HCT116 (cell line): ENCODE results near the gene OTOP2. TPM values are rescaled to one million over a fixed set of nuclear protein-coding genes. Genes with fewer than 3 reads are reported as not detected.

Experiments used
- ATAC-seq: fragments of 200-7000 bp; cut with Tn5 transposase; 2 replicates; pipeline ENCODE4 v1.9.1; 2020; ENCODE audit warnings: mild to moderate bottlenecking, moderate library complexity
- BruUV-seq: library from RNA; stranded (reverse); fragments of 400-500 nt; replicated peaks from 2 replicates; lab custom pipeline; 2021; lab: Mats Ljungman, UMichigan
- CTCF ChIA-PET: fragments of 300-600 bp; sonication (Branson Sonifier 250); formaldehyde crosslinking; loops from one replicate; lab custom pipeline; 2021; ENCODE audit warnings: antibody characterized with exemption; lab: Charles Lee
- POLR2A ChIA-PET: fragments of 300-600, 350-600 bp; sonication (Branson Sonifier 250); formaldehyde crosslinking; loops from one replicate; lab custom pipeline; 2021; ENCODE audit warnings: antibody characterized with exemption; lab: Charles Lee
- RAD21 ChIA-PET, 2 experiments: fragments of 300-600 bp; sonication (Branson Sonifier 250); formaldehyde crosslinking; loops; one replicate each; lab custom pipeline; 2023; ENCODE audit warnings: low total read pairs in 2 of 2; ENCODE audit not compliant: uncharacterized antibody in 2 of 2, unreplicated experiment in 2 of 2, low non-redundant PET in 1 of 2; lab: Charles Lee
- DNase-seq: peaks from one replicate; pipeline ENCODE4 v3.0.0-alpha.2; 2010; ENCODE audit warnings: low read depth, low spot score
- H2AFZ ChIP-seq: fragments of 200-600 bp; shearing (Covaris generic), sonication (generic); 2 replicates; pipeline ENCODE4 v1.6.1; 2017; ENCODE audit warnings: low read depth, mixed run types, mixed read lengths, antibody characterized with exemption, low read length; ENCODE audit not compliant: poor library complexity, severe bottlenecking
- H3K27ac ChIP-seq: 2 replicates; pipeline ENCODE4 v1.5.1; 2012; ENCODE audit warnings: low read depth, low read length
- H3K27me3 ChIP-seq: fragments of 200-600 bp; sonication (generic); 2 replicates; pipeline ENCODE4 v1.6.1; 2016; ENCODE audit warnings: mixed run types, low read length, mixed read lengths; ENCODE audit not compliant: insufficient read depth
- H3K36me3 ChIP-seq, 2 experiments: fragments of 200-500 bp in 1 of 2; fragments of 200-600 bp in 1 of 2; sonication (Bioruptor generic) in 1 of 2; sonication (generic) in 1 of 2; 2 replicates each; pipeline versions ENCODE4 v1.5.1 to v1.6.1; 2014 to 2016; ENCODE audit warnings: low read length in 2 of 2, inconsistent platforms in 1 of 2, mixed read lengths in 1 of 2, mixed run types in 1 of 2; ENCODE audit not compliant: insufficient read depth in 2 of 2, control insufficient read depth in 1 of 2
- H3K4me1 ChIP-seq, 2 experiments: fragments of 200-600 bp in 1 of 2; sonication (generic) in 1 of 2; 2 replicates each; pipeline versions ENCODE4 v1.5.1 to v1.6.1; 2012 to 2017; ENCODE audit warnings: low read length in 2 of 2, inconsistent platforms in 1 of 2, mild to moderate bottlenecking in 1 of 2, mixed read lengths in 1 of 2, mixed run types in 1 of 2, moderate library complexity in 1 of 2; ENCODE audit not compliant: insufficient read depth in 2 of 2, control insufficient read depth in 1 of 2
- H3K4me2 ChIP-seq: fragments of 200-600 bp; sonication (generic); 2 replicates; pipeline ENCODE4 v1.6.1; 2017; ENCODE audit warnings: mixed run types, low read length, mixed read lengths
- H3K4me3 ChIP-seq, 2 experiments: fragments of 200-600 bp in 1 of 2; sonication (generic) in 1 of 2; replicated peaks in 1 of 2; 2 replicates each; pipeline ENCODE4 v1.5.1; 2011 to 2016; ENCODE audit warnings: low read length in 2 of 2, control low read depth in 1 of 2, low read depth in 1 of 2, mild to moderate bottlenecking in 1 of 2, mixed read lengths in 1 of 2, mixed run types in 1 of 2
- H3K79me2 ChIP-seq: fragments of 200-600 bp; sonication (generic); 2 replicates; pipeline ENCODE4 v1.6.1; 2017; ENCODE audit warnings: mild to moderate bottlenecking, mixed run types, low read length, moderate library complexity, mixed read lengths; ENCODE audit not compliant: insufficient read depth
- H3K9ac ChIP-seq: fragments of 200-600 bp; sonication (generic); 2 replicates; pipeline ENCODE4 v1.6.1; 2016; ENCODE audit warnings: low read length, mixed read lengths
- H3K9me2 ChIP-seq: fragments of 200-600 bp; sonication (generic), shearing (Covaris generic); 2 replicates; pipeline ENCODE4 v1.6.1; 2017; ENCODE audit warnings: mixed run types, mild to moderate bottlenecking, moderate library complexity; ENCODE audit not compliant: insufficient read depth
- H3K9me3 ChIP-seq, 2 experiments: fragments of 200-500 bp in 1 of 2; fragments of 200-600 bp in 1 of 2; sonication (Bioruptor generic) in 1 of 2; sonication (generic) in 1 of 2; 2 replicates each; pipeline ENCODE4 v1.6.1; 2014 to 2017; ENCODE audit warnings: low read length in 2 of 2, mixed read lengths in 2 of 2, inconsistent platforms in 1 of 2, low read depth in 1 of 2, mild to moderate bottlenecking in 1 of 2, mixed run types in 1 of 2, moderate library complexity in 1 of 2; ENCODE audit not compliant: control insufficient read depth in 1 of 2, insufficient read depth in 1 of 2
- H4K20me1 ChIP-seq: fragments of 200-600 bp; sonication (generic), shearing (Covaris generic); 2 replicates; pipeline ENCODE4 v1.6.1; 2017; ENCODE audit warnings: mixed run types, mild to moderate bottlenecking, moderate library complexity; ENCODE audit not compliant: insufficient read depth
- CBX3 ChIP-seq: IDR thresholded peaks from 2 replicates; pipeline ENCODE4 v1.6.1; 2012; ENCODE audit warnings: low read depth
- ELF1 ChIP-seq: IDR thresholded peaks from 2 replicates; pipeline ENCODE4 v1.6.1; 2012; ENCODE audit warnings: low read depth, borderline replicate concordance
- EZH2phosphoT487 ChIP-seq: fragments of 200-600 bp; IDR thresholded peaks from 2 replicates; pipeline ENCODE4 v1.6.1; 2018; ENCODE audit warnings: antibody characterized with exemption, borderline replicate concordance
- FOSL1 ChIP-seq: IDR thresholded peaks from 2 replicates; pipeline ENCODE4 v1.6.1; 2012; ENCODE audit warnings: low read depth
- JUND ChIP-seq: IDR thresholded peaks from 2 replicates; pipeline ENCODE4 v1.6.1; 2012
- POLR2AphosphoS5 ChIP-seq: IDR thresholded peaks from 2 replicates; pipeline ENCODE4 v1.6.1; 2011; ENCODE audit warnings: mild to moderate bottlenecking, low read depth, low read length, moderate library complexity
- RAD21 ChIP-seq: IDR thresholded peaks from 2 replicates; pipeline ENCODE4 v1.6.1; 2012; ENCODE audit warnings: low read depth, mild to moderate bottlenecking
- REST ChIP-seq: IDR thresholded peaks from 2 replicates; pipeline ENCODE4 v1.6.1; 2012; ENCODE audit warnings: low read depth
- SRF ChIP-seq: IDR thresholded peaks from 2 replicates; pipeline ENCODE4 v1.6.1; 2012; ENCODE audit warnings: low read depth
- ZNF274 ChIP-seq: fragments of 200-500 bp; sonication (Bioruptor generic); IDR thresholded peaks from 2 replicates; pipeline ENCODE4 v1.6.1; 2014; ENCODE audit warnings: mild to moderate bottlenecking, low read depth, low read length, inconsistent platforms
- intact Hi-C: fragments of 100-400 bp; cut with micrococcal nuclease; formaldehyde crosslinking; loops from 2 replicates; pipeline ENCODE4 v1.10.0; 2022
- total RNA-seq: library from RNA; stranded (reverse); gene quantifications from one replicate; pipeline ENCODE4 v1.2.1, GENCODE V29; 2021; ENCODE audit not compliant: unreplicated experiment
- TF ChIP-seq, protein P1 (sequence below): IDR thresholded peaks from 2 replicates; pipeline ENCODE4 v1.6.1; 2012
- TF ChIP-seq, protein P2 (sequence below), 3 experiments: fragments of 200-600 bp in 1 of 3; sonication (generic) in 1 of 3; IDR thresholded peaks in 2 of 3; conservative IDR thresholded peaks in 1 of 3; 2 replicates each; pipeline ENCODE4 v1.5.1; 2012 to 2017; ENCODE audit warnings: low read depth in 2 of 3, low read length in 2 of 3, antibody characterized with exemption in 1 of 3, borderline replicate concordance in 1 of 3, control low read depth in 1 of 3, mild to moderate bottlenecking in 1 of 3, mixed read lengths in 1 of 3, mixed run types in 1 of 3, moderate library complexity in 1 of 3; ENCODE audit not compliant: insufficient read depth in 1 of 3

Gene OTOP2
- total RNA-seq, 1 experiment from 2014 or later = not detected

DNA sequence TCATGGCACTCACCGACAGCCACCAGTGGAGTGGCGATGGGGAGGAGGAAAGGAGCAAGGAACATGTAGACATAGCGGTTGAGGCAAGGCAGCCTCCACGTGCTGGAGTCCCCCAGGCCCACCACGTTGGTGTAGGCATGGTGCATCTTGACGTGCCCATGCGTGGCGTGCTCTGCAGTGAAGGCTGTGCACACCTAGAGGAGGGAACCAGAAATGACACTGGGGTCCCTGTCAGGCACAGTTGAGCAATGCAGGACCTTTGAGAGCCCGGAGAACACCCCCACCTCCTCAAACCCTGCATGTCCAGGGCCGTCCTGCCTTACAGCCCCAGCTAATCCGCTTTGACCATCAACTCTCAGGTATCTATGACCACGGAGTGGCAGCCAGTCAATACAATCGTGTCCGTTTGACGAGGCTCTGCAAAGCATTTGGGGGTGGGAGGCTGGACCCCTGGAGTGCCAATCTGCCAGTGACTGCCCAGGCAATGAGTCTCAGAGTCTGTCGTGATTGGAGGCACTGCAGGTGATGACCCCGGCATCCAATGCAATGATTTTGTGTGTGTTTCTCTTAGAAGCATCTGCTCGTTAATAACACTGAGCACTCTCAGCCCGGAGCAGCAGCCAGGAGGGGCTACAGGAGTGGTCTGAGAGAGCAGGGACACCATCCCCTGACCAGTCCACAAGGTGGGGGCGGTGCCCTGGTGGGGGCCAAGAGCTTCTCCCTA lies 41.4 kb upstream of the OTOP2 start:
- H3K9me3 ChIP-seq = no peaks in the 10 kb centered on the region
- H3K27me3 ChIP-seq = no peaks in the 10 kb centered on the region
- RAD21 ChIA-PET = no interaction called here
- no peak for DNase-seq
- peaks cover 0 to 11% of the 10 kb centered on the region in 2 experiments; a peak in 2 of 4 replicates for H3K4me1 ChIP-seq
- no peak overlapping the region for H3K9ac ChIP-seq
- H3K79me2 ChIP-seq = no peaks in the 10 kb centered on the region
- H3K4me3 ChIP-seq = no peak overlapping the region
- no peak overlapping the region for H3K27ac ChIP-seq
- POLR2A ChIA-PET = interaction anchor here (1.4 kb wide), 1 partner anchor 10 kb away, joined by 6 read pairs; the partner anchor contains the start of gene FDXR
- H4K20me1 ChIP-seq = no peaks in the 10 kb centered on the region
- TF ChIP-seq, protein P1, sequence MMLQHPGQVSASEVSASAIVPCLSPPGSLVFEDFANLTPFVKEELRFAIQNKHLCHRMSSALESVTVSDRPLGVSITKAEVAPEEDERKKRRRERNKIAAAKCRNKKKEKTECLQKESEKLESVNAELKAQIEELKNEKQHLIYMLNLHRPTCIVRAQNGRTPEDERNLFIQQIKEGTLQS = no peak
- no peak for TF ChIP-seq SRF
- TF ChIP-seq, protein P2, sequence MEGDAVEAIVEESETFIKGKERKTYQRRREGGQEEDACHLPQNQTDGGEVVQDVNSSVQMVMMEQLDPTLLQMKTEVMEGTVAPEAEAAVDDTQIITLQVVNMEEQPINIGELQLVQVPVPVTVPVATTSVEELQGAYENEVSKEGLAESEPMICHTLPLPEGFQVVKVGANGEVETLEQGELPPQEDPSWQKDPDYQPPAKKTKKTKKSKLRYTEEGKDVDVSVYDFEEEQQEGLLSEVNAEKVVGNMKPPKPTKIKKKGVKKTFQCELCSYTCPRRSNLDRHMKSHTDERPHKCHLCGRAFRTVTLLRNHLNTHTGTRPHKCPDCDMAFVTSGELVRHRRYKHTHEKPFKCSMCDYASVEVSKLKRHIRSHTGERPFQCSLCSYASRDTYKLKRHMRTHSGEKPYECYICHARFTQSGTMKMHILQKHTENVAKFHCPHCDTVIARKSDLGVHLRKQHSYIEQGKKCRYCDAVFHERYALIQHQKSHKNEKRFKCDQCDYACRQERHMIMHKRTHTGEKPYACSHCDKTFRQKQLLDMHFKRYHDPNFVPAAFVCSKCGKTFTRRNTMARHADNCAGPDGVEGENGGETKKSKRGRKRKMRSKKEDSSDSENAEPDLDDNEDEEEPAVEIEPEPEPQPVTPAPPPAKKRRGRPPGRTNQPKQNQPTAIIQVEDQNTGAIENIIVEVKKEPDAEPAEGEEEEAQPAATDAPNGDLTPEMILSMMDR (IDR thresholded peaks at IDR 0.05 in 2 of 3, conservative IDR thresholded peaks at IDR 0.05 in 1 of 3; ENCODE audit: borderline replicate concordance in 1 of 3, insufficient read depth in 1 of 3, low read depth in 2 of 3, low read length in 2 of 3) = peak in 2 of 3 experiments; percentile 7 to 12; a peak in 1 of 6 replicates
- H3K36me3 ChIP-seq = no peaks in the 10 kb centered on the region
- CTCF ChIA-PET = interaction anchor here (1.5 kb wide), 1 partner anchor 20 kb away, joined by 5 read pairs; no protein-coding TSS in a partner anchor
- no TSS peak for BruUV-seq
- intact Hi-C loops = no loop called here
- no peak overlapping the region for H2AFZ ChIP-seq
- H3K9me2 ChIP-seq = no peaks in the 10 kb centered on the region
- ATAC-seq = peak; percentile 43
- no peak overlapping the region for H3K4me2 ChIP-seq

GRCh38 chr17:74883241-74883745 lies 40.8 kb upstream of the OTOP2 start:
- H2AFZ ChIP-seq = no peak overlapping the region
- intact Hi-C loops = no loop called here
- RAD21 ChIA-PET = no interaction called here
- no TSS peak for BruUV-seq
- DNase-seq (no peak), ATAC-seq (no peak)
- CTCF ChIA-PET = no interaction called here
- no peaks in the 10 kb centered on the region for H4K20me1 ChIP-seq
- no peak overlapping the region for H3K4me3 ChIP-seq
- no peaks in the 10 kb centered on the region for H3K27me3 ChIP-seq
- no peak overlapping the region for H3K9ac ChIP-seq
- no peaks in the 10 kb centered on the region for H3K9me3 ChIP-seq
- H3K4me2 ChIP-seq = no peak overlapping the region
- POLR2A ChIA-PET = no interaction called here
- H3K27ac ChIP-seq = no peak overlapping the region
- H3K9me2 ChIP-seq = no peaks in the 10 kb centered on the region
- no peaks in the 10 kb centered on the region for H3K36me3 ChIP-seq
- peaks cover 0 to 5% of the 10 kb centered on the region in 2 experiments; a peak in 2 of 4 replicates for H3K4me1 ChIP-seq
- H3K79me2 ChIP-seq = no peaks in the 10 kb centered on the region
- TF ChIP-seq POLR2AphosphoS5 = no peak
- TF ChIP-seq ELF1 = no peak
- no peak for TF ChIP-seq RAD21
- no peak for TF ChIP-seq CBX3
- no peak for TF ChIP-seq ZNF274
- TF ChIP-seq EZH2phosphoT487 = no peak
- no peak for TF ChIP-seq FOSL1
- TF ChIP-seq REST = no peak
- TF ChIP-seq, protein P1 = no peak
- TF ChIP-seq JUND = no peak
